GM21360 (cell line): Measurements from ENCODE around the gene CD68.

Experiments
- ATAC-seq: cut with Tn5 transposase; IDR thresholded peaks from one replicate; pipeline ENCODE4 v1.9.1; 2021; ENCODE audit warnings: mild to moderate bottlenecking, moderate library complexity; ENCODE audit not compliant: unreplicated experiment

The CD68 gene

DNA sequence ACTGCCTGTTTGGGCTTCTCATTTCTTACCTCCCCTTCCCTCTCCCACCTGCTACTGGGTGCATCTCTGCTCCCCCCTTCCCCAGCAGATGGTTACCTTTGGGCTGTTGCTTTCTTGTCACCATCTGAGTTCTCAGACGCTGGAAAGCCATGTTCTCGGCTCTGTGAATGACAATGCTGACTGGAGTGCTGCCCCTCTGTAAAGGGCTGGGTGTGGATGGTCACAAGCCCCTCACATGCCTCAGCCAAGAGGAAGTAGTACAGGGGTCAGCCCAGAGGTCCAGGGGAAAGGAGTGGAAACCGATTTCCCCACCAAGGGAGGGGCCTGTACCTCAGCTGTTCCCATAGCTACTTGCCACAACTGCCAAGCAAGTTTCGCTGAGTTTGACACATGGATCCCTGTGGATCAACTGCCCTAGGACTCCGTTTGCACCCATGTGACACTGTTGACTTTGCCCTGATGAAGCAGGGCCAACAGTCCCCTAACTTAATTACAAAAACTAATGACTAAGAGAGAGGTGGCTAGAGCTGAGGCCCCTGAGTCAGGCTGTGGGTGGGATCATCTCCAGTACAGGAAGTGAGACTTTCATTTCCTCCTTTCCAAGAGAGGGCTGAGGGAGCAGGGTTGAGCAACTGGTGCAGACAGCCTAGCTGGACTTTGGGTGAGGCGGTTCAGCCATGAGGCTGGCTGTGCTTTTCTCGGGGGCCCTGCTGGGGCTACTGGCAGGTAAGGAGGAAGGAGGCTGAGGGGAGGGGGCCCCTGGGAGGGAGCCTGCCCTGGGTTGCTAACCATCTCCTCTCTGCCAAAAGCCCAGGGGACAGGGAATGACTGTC is at the start of gene CD68:
Gene CD68, plus strand, starts transcription at position 638 of the 833 bp plus-strand sequence. Its CDS starts 40 bp downstream, at position 678.
- no peak for ATAC-seq

DNA sequence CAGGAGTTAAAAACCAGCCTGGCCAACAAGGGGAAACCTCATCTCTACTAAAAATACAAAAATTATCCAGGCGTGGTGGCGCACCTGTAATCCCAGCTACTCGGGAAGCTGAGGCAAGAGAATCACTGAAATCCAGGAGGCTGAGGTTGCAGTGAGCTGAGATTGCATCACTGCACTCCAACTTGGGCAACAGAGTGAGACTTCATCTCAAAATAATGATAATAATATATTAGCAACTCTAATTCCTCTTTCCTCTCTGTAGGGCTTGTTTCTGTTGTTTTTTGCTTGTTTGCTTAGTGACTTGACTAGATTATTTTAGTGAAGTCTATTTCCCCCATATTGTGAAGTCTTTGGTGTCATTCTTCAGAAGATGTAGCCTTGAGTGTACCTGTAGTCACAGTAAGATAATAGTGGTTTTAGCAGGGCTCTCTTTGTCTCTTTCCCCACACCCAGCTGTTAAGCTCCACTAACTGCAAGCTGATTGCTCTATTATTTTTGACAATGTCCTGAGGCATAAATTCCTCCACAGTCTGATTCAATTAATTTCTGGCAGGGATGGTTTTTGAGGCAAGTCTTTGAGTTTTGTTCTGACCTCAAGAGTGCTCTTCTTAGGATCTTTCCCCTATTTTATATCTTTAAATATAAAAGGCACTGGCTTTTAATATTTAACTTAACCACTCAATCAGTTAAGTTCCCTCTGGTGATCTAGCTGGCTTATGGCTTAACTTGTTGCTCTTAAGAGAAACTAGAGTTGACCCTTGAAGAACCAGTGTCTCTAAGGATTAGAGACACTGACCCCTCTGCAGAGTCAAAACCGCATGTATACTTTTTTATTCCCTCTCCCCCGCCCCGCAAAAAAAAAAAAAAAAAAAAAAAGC is 49.2 kb upstream of the CD68 start:
- no peak for ATAC-seq

- no peak for ATAC-seq
Measured at GRCh38 chr17:7538050-7538449, 41.4 kb upstream of the CD68 start.

GRCh38 chr17:7538891-7539545 is 40.4 kb upstream of the CD68 start:
- ATAC-seq, result no peak

DNA sequence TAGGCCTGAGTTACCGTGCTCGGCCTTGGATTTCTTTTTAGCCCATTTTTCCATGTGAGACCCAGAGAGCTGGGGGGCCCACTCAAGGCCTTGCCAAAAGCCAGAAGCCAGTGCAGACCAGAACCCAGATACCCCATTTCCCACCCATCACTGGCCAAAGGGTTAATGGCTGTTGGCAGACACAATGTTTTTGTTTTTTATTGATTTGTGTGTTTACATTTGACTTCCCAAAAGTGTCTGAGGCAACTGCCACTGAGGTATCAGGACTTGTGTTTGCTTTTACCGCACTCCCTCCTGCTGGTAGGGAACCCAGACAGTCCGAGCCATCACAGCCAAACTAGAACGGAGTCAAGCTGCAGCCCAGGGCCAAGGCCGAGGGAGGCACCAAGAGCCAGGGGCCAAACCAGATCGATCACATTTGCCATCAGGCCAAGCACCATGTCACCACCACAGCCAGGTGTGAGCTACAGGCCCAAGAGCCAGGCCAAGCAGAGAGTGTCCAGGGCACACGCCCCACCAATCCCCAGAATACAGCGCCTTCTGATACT is 38.3 kb upstream of the CD68 start:
- ATAC-seq, result no peak

DNA sequence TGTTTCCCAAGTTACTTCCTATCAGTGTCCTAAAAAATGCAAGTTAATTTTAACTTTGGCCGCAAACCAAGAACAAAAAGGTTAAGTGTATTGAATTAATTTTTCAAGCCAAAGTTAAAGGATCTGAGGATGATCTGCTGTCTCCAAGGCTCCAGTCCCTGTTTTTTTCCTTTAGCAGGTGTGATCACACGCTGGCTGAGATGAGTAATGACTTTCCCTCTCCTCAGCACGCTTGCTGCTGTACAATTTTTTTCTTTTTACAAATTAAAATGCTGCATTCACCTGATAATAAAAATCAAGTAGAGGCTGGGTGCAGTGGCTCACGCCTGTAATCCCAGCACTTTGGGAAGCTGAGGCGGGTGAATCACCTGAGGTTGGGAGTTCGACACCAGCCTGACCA is 34.5 kb upstream of the CD68 start:
- no peak for ATAC-seq

DNA sequence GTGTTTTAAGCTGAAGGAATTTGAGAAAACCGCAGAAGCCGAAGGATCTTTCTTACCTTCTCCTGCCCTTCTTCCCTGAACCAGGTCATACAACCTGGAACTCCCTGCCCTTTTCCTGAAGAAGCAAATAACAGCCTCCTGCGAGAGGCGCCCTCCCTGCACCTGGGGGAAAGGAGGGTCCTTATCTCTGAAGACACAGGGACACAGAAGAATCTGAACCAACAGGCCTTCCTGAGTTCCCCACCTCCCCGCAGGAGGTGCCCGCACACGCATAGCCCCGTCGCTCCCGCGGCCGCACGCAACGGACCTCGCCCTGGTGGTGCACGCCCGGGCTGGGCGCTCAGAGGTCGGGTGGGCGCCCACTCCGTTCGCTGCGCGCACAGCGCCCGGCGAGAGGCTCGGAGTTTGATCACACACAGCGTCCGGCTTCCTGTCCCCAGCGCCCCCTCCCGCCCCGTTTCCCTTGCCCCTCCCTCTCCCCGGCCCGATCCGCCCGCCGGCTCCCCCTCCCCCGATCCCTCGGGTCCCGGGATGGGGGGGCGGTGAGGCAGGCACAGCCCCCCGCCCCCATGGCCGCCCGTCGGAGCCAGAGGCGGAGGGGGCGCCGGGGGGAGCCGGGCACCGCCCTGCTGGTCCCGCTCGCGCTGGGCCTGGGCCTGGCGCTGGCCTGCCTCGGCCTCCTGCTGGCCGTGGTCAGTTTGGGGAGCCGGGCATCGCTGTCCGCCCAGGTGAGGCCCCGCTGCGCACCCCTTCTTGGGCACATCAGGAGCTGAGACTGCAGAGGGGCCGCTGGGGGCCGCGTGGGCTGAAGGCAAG is 30.6 kb upstream of the CD68 start, which contains the start of gene TNFSF12:
Gene TNFSF12, plus strand, starts transcription at position 474 of the 816 bp plus-strand sequence. Its CDS starts 96 bp downstream, at position 570.
- ATAC-seq, result no peak

GRCh38 chr17:7549401-7550055 is 29.9 kb upstream of the CD68 start:
- ATAC-seq, result no peak

GRCh38 chr17:7550344-7550743 is 29.1 kb upstream of the CD68 start:
- no peak for ATAC-seq

GRCh38 chr17:7551396-7551795 is 28.0 kb upstream of the CD68 start:
- no peak for ATAC-seq

GRCh38 chr17:7552621-7553051 is 26.8 kb upstream of the CD68 start:
- ATAC-seq, result no peak

GRCh38 chr17:7553356-7553755 is 26.1 kb upstream of the CD68 start:
- no peak for ATAC-seq

GRCh38 chr17:7555320-7555948 is 24.0 kb upstream of the CD68 start:
- no peak for ATAC-seq

- no peak for ATAC-seq
Measured at GRCh38 chr17:7556627-7557026, 22.8 kb upstream of the CD68 start.

DNA sequence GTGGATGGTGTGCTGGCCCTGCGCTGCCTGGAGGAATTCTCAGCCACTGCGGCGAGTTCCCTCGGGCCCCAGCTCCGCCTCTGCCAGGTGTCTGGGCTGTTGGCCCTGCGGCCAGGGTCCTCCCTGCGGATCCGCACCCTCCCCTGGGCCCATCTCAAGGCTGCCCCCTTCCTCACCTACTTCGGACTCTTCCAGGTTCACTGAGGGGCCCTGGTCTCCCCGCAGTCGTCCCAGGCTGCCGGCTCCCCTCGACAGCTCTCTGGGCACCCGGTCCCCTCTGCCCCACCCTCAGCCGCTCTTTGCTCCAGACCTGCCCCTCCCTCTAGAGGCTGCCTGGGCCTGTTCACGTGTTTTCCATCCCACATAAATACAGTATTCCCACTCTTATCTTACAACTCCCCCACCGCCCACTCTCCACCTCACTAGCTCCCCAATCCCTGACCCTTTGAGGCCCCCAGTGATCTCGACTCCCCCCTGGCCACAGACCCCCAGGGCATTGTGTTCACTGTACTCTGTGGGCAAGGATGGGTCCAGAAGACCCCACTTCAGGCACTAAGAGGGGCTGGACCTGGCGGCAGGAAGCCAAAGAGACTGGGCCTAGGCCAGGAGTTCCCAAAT is 22.2 kb upstream of the CD68 start:
- ATAC-seq, result no peak

DNA sequence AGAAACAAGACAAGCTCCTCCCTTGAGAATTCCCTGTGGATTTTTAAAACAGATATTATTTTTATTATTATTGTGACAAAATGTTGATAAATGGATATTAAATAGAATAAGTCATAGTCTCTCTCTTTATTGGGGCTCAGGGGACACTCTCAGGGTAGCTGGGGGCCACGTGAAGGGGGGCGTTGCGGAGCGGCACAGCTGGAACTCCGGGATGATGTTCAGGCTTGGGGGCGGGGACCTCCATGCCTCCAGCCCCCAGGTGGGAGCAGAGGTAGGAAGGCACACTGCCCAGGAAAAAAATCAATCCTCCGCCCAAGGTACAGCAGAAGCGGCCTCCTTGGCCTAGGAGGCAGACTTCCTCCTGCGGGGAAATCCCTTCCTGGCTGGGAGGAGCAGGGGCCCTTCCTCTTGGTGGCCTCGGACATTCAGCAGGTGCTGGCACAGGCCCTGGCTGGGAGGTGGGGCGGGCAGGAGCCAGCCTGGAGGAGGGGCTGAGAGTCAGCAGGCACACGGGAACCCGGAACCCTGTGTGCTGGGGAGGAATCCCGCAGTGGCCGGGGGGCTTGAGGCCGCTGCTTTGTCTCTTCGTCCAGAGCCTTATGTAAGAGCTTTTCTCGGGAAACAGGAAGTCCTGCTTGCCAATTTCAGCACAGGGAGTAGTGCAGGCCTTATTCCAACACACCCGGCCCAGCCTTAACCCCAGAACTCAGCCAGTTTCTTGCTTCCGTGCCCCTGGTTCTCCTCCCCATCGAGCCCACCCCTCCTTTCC is 21.5 kb upstream of the CD68 start:
- ATAC-seq, result no peak

DNA sequence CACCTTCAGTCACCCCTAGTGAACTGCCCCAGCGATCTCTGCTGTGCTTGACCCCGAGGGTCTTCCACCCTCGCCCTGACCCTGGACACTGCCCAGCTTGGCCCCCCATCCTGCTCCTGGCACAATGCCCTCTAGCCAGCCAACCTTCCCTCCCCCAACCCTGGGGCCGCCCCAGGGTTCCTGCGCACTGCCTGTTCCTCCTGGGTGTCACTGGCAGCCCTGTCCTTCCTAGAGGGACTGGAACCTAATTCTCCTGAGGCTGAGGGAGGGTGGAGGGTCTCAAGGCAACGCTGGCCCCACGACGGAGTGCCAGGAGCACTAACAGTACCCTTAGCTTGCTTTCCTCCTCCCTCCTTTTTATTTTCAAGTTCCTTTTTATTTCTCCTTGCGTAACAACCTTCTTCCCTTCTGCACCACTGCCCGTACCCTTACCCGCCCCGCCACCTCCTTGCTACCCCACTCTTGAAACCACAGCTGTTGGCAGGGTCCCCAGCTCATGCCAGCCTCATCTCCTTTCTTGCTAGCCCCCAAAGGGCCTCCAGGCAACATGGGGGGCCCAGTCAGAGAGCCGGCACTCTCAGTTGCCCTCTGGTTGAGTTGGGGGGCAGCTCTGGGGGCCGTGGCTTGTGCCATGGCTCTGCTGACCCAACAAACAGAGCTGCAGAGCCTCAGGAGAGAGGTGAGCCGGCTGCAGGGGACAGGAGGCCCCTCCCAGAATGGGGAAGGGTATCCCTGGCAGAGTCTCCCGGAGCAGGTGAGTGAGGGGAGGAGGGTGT is 20.7 kb upstream of the CD68 start, which contains the start of gene TNFSF13:
Gene TNFSF13, plus strand, starts transcription at position 207 of the 776 bp plus-strand sequence. Its CDS starts 290 bp downstream, at position 497.
- ATAC-seq, result no peak
